Neural progenitor cell (in vitro differentiated cells): Measurements from ENCODE around the gene BDH1. TPM values are rescaled to one million over a fixed set of nuclear protein-coding genes. Genes with fewer than 3 reads are reported as not detected.

ENCODE experiments used
- DNase-seq: peaks from one replicate; pipeline ENCODE4 v3.0.0-alpha.2; 2016; ENCODE audit warnings: low spot score
- H2AFZ ChIP-seq: fragments of 200-600 bp; sonication (generic); replicated peaks from 2 replicates; pipeline ENCODE4 v1.6.1; 2016; ENCODE audit warnings: antibody characterized with exemption
- H3F3A ChIP-seq: fragments of 200-600 bp; sonication (generic); 2 replicates; pipeline ENCODE4 v1.6.1; 2016; ENCODE audit warnings: antibody characterized with exemption, low read depth
- H3K27ac ChIP-seq: fragments of 200-600 bp; sonication (generic); 2 replicates; pipeline ENCODE4 v1.5.1; 2016; ENCODE audit warnings: mild to moderate bottlenecking
- H3K27me3 ChIP-seq: fragments of 200-600 bp; sonication (generic); 2 replicates; pipeline ENCODE4 v1.6.1; 2016; ENCODE audit warnings: mild to moderate bottlenecking, moderate library complexity
- H3K36me3 ChIP-seq: fragments of 200-600 bp; sonication (generic); 2 replicates; pipeline ENCODE4 v1.5.1; 2016
- H3K4me1 ChIP-seq: fragments of 200-600 bp; sonication (generic); 2 replicates; pipeline ENCODE4 v1.6.1; 2016; ENCODE audit warnings: mixed run types
- H3K4me2 ChIP-seq: fragments of 200-600 bp; sonication (generic); 2 replicates; pipeline ENCODE4 v1.6.1; 2016
- H3K4me3 ChIP-seq: fragments of 200-600 bp; sonication (generic); 2 replicates; pipeline ENCODE4 v1.5.1; 2016
- H3K79me2 ChIP-seq: fragments of 200-600 bp; sonication (generic); 2 replicates; pipeline ENCODE4 v1.6.1; 2016; ENCODE audit warnings: low read depth
- H3K9ac ChIP-seq: fragments of 200-600 bp; sonication (generic); 2 replicates; pipeline ENCODE4 v1.6.1; 2016
- H3K9me3 ChIP-seq: fragments of 200-600 bp; sonication (generic); 2 replicates; pipeline ENCODE4 v1.5.1; 2016; ENCODE audit warnings: low read depth
- H4K20me1 ChIP-seq: fragments of 200-600 bp; sonication (generic); 2 replicates; pipeline ENCODE4 v1.6.1; 2016; ENCODE audit warnings: low read depth
- H3K27ac Mint-ChIP-seq: 3 replicates; pipeline ENCODE4 v1.8.0; 2021; ENCODE audit warnings: mixed read lengths
- H3K27me3 Mint-ChIP-seq: 2 replicates; pipeline ENCODE4 v1.8.0; 2022; ENCODE audit warnings: low read depth, mild to moderate bottlenecking, inconsistent platforms, moderate library complexity, mixed read lengths; ENCODE audit not compliant: insufficient read depth
- H3K36me3 Mint-ChIP-seq: 3 replicates; pipeline ENCODE4 v1.8.0; 2021; ENCODE audit warnings: mixed read lengths
- H3K4me1 Mint-ChIP-seq: 3 replicates; pipeline ENCODE4 v1.8.0; 2021; ENCODE audit warnings: mixed read lengths
- H3K4me3 Mint-ChIP-seq: 3 replicates; pipeline ENCODE4 v1.8.0; 2021; ENCODE audit warnings: mild to moderate bottlenecking, moderate library complexity, mixed read lengths
- H3K9me3 Mint-ChIP-seq: 3 replicates; pipeline ENCODE4 v1.8.0; 2020; ENCODE audit warnings: mixed read lengths
- EZH2 ChIP-seq: fragments of 200-600 bp; sonication (generic); IDR thresholded peaks from 2 replicates; pipeline ENCODE4 v1.6.1; 2017; ENCODE audit warnings: antibody characterized with exemption, mild to moderate bottlenecking, moderate library complexity
- EZH2phosphoT487 ChIP-seq: fragments of 200-600 bp; sonication (generic); IDR thresholded peaks from 2 replicates; pipeline ENCODE4 v1.6.1; 2017; ENCODE audit warnings: antibody characterized with exemption
- total RNA-seq: library from RNA; depleted of rRNA; stranded (reverse); fragments of >200 nt; gene quantifications from 2 replicates; pipeline ENCODE4 v1.2.3, GENCODE V29; 2015; ENCODE audit warnings: low replicate concordance
- TF ChIP-seq, protein P1 (sequence below): fragments of 200-600 bp; sonication (generic); IDR thresholded peaks from 2 replicates; pipeline ENCODE4 v1.5.1; 2017; ENCODE audit warnings: antibody characterized with exemption, mild to moderate bottlenecking

BDH1 gene
- total RNA-seq, 1 donor from 2014 or later, result 19.4 TPM

DNA sequence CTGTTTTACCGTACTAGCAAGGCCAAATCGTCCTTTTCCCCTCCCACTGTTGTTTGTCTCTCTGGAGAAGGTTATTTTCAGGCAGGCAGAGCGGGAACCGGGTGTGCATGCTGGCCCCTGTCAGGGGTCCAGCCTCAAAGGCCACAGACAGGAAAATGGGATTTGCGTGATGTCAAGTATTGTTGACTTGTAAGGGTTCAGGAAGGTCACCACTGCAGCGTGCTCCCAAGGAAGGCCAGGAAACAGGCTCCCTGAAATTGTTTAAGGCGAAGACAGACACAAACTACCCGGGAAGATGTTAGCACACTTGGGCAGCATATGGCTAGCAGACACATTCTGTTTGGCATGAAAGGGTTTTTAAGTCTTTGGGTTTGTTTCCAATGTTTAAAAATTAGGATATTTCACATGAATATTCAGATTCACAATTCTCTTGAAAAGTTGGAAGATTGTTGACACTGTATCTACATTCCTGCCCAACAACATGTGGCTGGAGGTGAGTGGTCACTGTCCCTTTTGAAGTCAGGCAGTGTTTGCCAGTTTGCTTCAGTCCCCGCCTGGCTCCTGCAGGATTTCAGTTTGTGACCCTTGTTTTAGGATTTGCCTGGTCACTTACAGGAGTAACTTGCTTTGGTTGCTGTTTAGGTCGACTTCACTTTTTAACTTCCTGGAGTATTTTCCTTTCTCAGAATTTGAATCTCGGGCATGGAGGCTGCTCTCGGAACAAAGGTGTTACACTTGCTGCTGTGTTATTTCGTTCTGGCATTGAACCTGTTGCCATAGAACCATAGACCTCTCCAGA is 90.4 kb downstream of the BDH1 start:
- H3K4me2 ChIP-seq, result no peak overlapping the region

DNA sequence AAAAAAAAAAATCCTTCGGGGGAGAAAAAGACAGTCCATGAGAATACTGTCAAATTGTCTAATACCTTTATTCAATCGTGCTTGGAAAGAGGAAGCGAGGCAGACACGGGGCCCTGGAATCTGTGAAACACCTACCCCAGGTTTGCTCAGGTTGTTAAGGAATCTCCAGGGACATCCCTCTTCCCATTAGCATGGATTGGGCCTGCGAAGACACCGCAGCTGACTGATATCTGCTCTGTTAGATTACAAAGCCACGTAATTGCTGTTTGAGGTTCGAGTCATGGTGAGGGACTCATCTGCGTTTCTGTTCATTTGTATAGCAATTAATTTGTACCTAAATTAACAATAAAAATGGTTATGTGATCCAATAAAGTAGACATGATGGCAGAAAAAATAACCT is 91.0 kb downstream of the BDH1 start:
- Mint-ChIP-seq H3K4me3 (no peak overlapping the region), H3K27me3 (peaks cover 8% of the 10 kb centered on the region), H3K9me3 (no peaks in the 10 kb centered on the region), H3K4me1 (peaks cover 46% of the 10 kb centered on the region), H3K27ac (no peak overlapping the region), H3K36me3 (no peaks in the 10 kb centered on the region)
- no peak overlapping the region for H3K27ac ChIP-seq
- H3K4me1 ChIP-seq, result peaks cover 39% of the 10 kb centered on the region
- H3K79me2 ChIP-seq, result no peaks in the 10 kb centered on the region
- no peak overlapping the region for H2AFZ ChIP-seq
- H3K4me3 ChIP-seq, result no peak overlapping the region
- peaks cover 7% of the 10 kb centered on the region for H3F3A ChIP-seq
- no peaks in the 10 kb centered on the region for H4K20me1 ChIP-seq
- H3K9me3 ChIP-seq, result no peaks in the 10 kb centered on the region
- H3K36me3 ChIP-seq, result no peaks in the 10 kb centered on the region
- H3K27me3 ChIP-seq, result no peaks in the 10 kb centered on the region
- TF ChIP-seq EZH2phosphoT487 (no peak), EZH2 (no peak)
- TF ChIP-seq, protein P1, sequence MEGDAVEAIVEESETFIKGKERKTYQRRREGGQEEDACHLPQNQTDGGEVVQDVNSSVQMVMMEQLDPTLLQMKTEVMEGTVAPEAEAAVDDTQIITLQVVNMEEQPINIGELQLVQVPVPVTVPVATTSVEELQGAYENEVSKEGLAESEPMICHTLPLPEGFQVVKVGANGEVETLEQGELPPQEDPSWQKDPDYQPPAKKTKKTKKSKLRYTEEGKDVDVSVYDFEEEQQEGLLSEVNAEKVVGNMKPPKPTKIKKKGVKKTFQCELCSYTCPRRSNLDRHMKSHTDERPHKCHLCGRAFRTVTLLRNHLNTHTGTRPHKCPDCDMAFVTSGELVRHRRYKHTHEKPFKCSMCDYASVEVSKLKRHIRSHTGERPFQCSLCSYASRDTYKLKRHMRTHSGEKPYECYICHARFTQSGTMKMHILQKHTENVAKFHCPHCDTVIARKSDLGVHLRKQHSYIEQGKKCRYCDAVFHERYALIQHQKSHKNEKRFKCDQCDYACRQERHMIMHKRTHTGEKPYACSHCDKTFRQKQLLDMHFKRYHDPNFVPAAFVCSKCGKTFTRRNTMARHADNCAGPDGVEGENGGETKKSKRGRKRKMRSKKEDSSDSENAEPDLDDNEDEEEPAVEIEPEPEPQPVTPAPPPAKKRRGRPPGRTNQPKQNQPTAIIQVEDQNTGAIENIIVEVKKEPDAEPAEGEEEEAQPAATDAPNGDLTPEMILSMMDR, result no peak
- no peak for DNase-seq
- no peak overlapping the region for H3K9ac ChIP-seq
- H3K4me2 ChIP-seq, result no peak overlapping the region

More for the DNA sequence above, 90.4 kb downstream of the BDH1 start:
- Histone ChIP-seq H3K9me3 (no peaks in the 10 kb centered on the region), H3K27ac (no peak overlapping the region), H3K79me2 (no peaks in the 10 kb centered on the region), H3K9ac (no peak overlapping the region), H3K36me3 (no peaks in the 10 kb centered on the region), H3K4me3 (no peak overlapping the region), H4K20me1 (no peaks in the 10 kb centered on the region), H3K27me3 (no peaks in the 10 kb centered on the region), H3F3A (peaks cover 7% of the 10 kb centered on the region), H3K4me1 (peaks cover 40% of the 10 kb centered on the region), H2AFZ (no peak overlapping the region)
- Mint-ChIP-seq H3K27ac (peak overlapping the region; percentile 29), H3K27me3 (peaks cover 8% of the 10 kb centered on the region), H3K4me3 (peak overlapping the region; percentile 39), H3K36me3 (no peaks in the 10 kb centered on the region), H3K9me3 (peaks cover 1% of the 10 kb centered on the region), H3K4me1 (peaks cover 50% of the 10 kb centered on the region)
- no peak for TF ChIP-seq EZH2
- TF ChIP-seq, protein P1, result no peak
- TF ChIP-seq EZH2phosphoT487, result no peak
- peak; percentile 15 for DNase-seq

DNA sequence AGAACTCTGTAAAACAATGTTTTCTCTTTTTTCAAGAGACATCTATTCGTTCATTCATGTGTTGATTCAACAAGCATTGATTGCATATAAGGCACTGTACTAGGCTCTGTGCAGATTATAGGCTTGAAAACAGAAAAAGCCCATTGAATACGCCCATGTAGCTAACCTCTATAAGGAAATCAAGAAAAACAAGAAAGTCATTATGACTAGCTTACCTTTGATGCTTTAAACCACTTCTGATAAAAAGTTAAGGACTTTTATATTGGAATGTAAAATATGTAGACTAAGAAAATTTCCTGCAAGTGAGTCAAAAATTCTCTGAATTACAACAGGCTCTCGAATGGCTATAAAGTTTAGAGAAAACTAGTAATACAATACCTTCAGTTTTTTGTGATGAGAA is 92.5 kb downstream of the BDH1 start:
- H3K9me3 ChIP-seq, result no peaks in the 10 kb centered on the region
- H3K27me3 ChIP-seq, result no peaks in the 10 kb centered on the region
- H3K36me3 ChIP-seq, result no peaks in the 10 kb centered on the region
- Mint-ChIP-seq H3K4me3 (no peak overlapping the region), H3K4me1 (peaks cover 41% of the 10 kb centered on the region), H3K27ac (no peak overlapping the region), H3K36me3 (no peaks in the 10 kb centered on the region), H3K9me3 (no peaks in the 10 kb centered on the region), H3K27me3 (peaks cover 8% of the 10 kb centered on the region)
- DNase-seq, result no peak
- H3K27ac ChIP-seq, result no peak overlapping the region
- H3K4me2 ChIP-seq, result no peak overlapping the region
- no peaks in the 10 kb centered on the region for H4K20me1 ChIP-seq
- TF ChIP-seq EZH2phosphoT487 (no peak), EZH2 (no peak)
- no peak overlapping the region for H3K4me3 ChIP-seq
- H3K79me2 ChIP-seq, result no peaks in the 10 kb centered on the region
- no peak overlapping the region for H2AFZ ChIP-seq
- H3K9ac ChIP-seq, result no peak overlapping the region
- peaks cover 28% of the 10 kb centered on the region for H3K4me1 ChIP-seq
- H3F3A ChIP-seq, result peaks cover 7% of the 10 kb centered on the region

DNA sequence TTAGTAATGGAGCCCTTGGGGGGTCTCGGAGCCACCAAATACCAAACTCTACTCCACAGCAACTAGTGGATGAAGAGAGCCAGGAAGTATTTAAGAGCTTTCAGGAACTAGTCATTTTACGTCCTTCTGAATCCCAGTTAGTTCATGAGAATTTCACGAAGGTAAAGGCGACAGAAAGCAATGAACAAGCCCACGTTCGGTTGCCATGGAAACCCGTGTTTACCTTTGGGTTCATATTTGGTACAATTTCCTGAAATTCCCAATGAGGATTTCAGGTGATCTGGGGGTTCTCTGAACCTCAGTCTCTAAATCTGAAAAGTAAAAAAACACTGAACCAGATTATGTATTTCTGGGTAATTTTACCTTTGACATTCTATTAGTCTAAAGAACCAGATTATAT is 93.0 kb downstream of the BDH1 start:
- H3K79me2 ChIP-seq, result no peaks in the 10 kb centered on the region
- H3K27ac ChIP-seq, result no peak overlapping the region
- Mint-ChIP-seq H3K4me1 (peaks cover 36% of the 10 kb centered on the region), H3K36me3 (no peaks in the 10 kb centered on the region), H3K27me3 (peaks cover 8% of the 10 kb centered on the region), H3K9me3 (no peaks in the 10 kb centered on the region), H3K4me3 (no peak overlapping the region), H3K27ac (no peak overlapping the region)
- H3K36me3 ChIP-seq, result no peaks in the 10 kb centered on the region
- no peak overlapping the region for H3K4me3 ChIP-seq
- peaks cover 23% of the 10 kb centered on the region for H3K4me1 ChIP-seq
- H3F3A ChIP-seq, result peaks cover 7% of the 10 kb centered on the region
- no peaks in the 10 kb centered on the region for H3K9me3 ChIP-seq
- H3K27me3 ChIP-seq, result no peaks in the 10 kb centered on the region
- no peak overlapping the region for H3K4me2 ChIP-seq
- no peak overlapping the region for H2AFZ ChIP-seq
- no peak overlapping the region for H3K9ac ChIP-seq
- DNase-seq, result no peak
- no peak for TF ChIP-seq EZH2phosphoT487
- TF ChIP-seq, protein P1, result no peak
- TF ChIP-seq EZH2, result no peak
- H4K20me1 ChIP-seq, result no peaks in the 10 kb centered on the region
